Measurements from ENCODE around the gene GLOD4. TPM values are rescaled to one million over a fixed set of nuclear protein-coding genes. Genes with fewer than 3 reads are reported as not detected.
A peak's percentile ranks its signal among the peaks of the same experiment; 100 is the strongest.
"Not testable (repeated sequence)": the region's sequence is repeated elsewhere in the genome, so short reads cannot be mapped to it uniquely, and the experiment has no call there.

The GLOD4 gene
- total RNA-seq, 4 donors from 2014 or later: 41.1 to 73.1 (median 44.7) TPM

- ATAC-seq (ENCODE audit: low FRiP score) (no peak), DNase-seq (ENCODE audit: low spot score) (no peak)
- TF ChIP-seq CTCF (IDR thresholded peaks at IDR 0.05): no peak
Observed at GRCh38 chr17:773016-773415, 9.1 kb downstream of the GLOD4 start.

GRCh38 chr17:767076-767475, 15.0 kb downstream of the GLOD4 start:
- ATAC-seq (ENCODE audit: low FRiP score) (no peak), DNase-seq (ENCODE audit: low spot score) (no peak)
- no peak for TF ChIP-seq CTCF (IDR thresholded peaks at IDR 0.05)

- no peak for ATAC-seq (ENCODE audit: low FRiP score)
- no peak for DNase-seq (ENCODE audit: low spot score)
- no peak for TF ChIP-seq CTCF (IDR thresholded peaks at IDR 0.05)
Observed at GRCh38 chr17:760371-760770, 21.7 kb downstream of the GLOD4 start.

GRCh38 chr17:759964-760363, 22.1 kb downstream of the GLOD4 start:
- DNase-seq (ENCODE audit: low spot score) (no peak), ATAC-seq (ENCODE audit: low FRiP score) (no peak)
- no peak for TF ChIP-seq CTCF (IDR thresholded peaks at IDR 0.05)

GRCh38 chr17:756010-756567, 26.0 kb downstream of the GLOD4 start:
- not testable (repeated sequence) for ATAC-seq (ENCODE audit: low FRiP score); DNase-seq (ENCODE audit: low spot score)

GRCh38 chr17:755319-755961, 26.6 kb downstream of the GLOD4 start:
- not testable (repeated sequence) for ATAC-seq (ENCODE audit: low FRiP score)

GRCh38 chr17:753418-753817, 28.7 kb downstream of the GLOD4 start:
- DNase-seq (ENCODE audit: low spot score) (no peak), ATAC-seq (ENCODE audit: low FRiP score) (no peak)
- TF ChIP-seq CTCF (IDR thresholded peaks at IDR 0.05): no peak

More at GRCh38 chr17:755319-755961, 26.6 kb downstream of the GLOD4 start:
- not testable (repeated sequence) for DNase-seq (ENCODE audit: low spot score)

GRCh38 chr17:752620-753219, 29.4 kb downstream of the GLOD4 start:
- ATAC-seq (ENCODE audit: low FRiP score) (peak; percentile 52), DNase-seq (ENCODE audit: low spot score) (no peak)

More at GRCh38 chr17:752620-753219, 29.4 kb downstream of the GLOD4 start:
- no peak for TF ChIP-seq CTCF (IDR thresholded peaks at IDR 0.05)

All from omental fat pad (tissue), 4 donors.